Endothelial cell of umbilical vein (primary cell): ENCODE data around the gene SMC6. TPM values are rescaled to one million over a fixed set of nuclear protein-coding genes. Genes with fewer than 3 reads are reported as not detected.

Source experiments
- BruUV-seq: library from RNA; stranded (reverse); fragments of 400-500 nt; replicated peaks from 2 replicates; lab custom pipeline; 2021; lab: Mats Ljungman, UMichigan
- CTCF ChIA-PET: fragments of 300-600, 350-600 bp; sonication (Branson Sonifier 250); formaldehyde crosslinking; loops from one replicate; lab custom pipeline; 2021; ENCODE audit warnings: antibody characterized with exemption, inconsistent platforms; lab: Charles Lee
- POLR2A ChIA-PET: fragments of 300-600, 350-600 bp; sonication (Branson Sonifier 250); formaldehyde crosslinking; loops from one replicate; lab custom pipeline; 2021; ENCODE audit warnings: antibody characterized with exemption, inconsistent platforms; lab: Charles Lee
- DNase-seq: peaks from one replicate; pipeline ENCODE4 v3.0.0-alpha.2; 2011; ENCODE audit warnings: low read depth, low spot score
- FAIRE-seq: peaks from 2 replicates; lab custom pipeline; 2011; peaks lifted over from hg19 to GRCh38; lab: Jason Lieb, UNC
- H2AFZ ChIP-seq: 2 replicates; pipeline ENCODE4 v1.6.0; 2012; ENCODE audit warnings: low read depth, low read length, control low read depth, inconsistent platforms
- H3K27ac ChIP-seq: 2 replicates; pipeline ENCODE4 v1.5.1; 2011; ENCODE audit warnings: low read depth, mild to moderate bottlenecking, control low read depth, low read length, moderate library complexity; ENCODE audit not compliant: insufficient read depth
- H3K27me3 ChIP-seq, 2 experiments: 2 replicates each; pipeline versions ENCODE4 v1.6.0 to v1.6.1; 2011; ENCODE audit warnings: low read length in 2 of 2, mixed read lengths in 1 of 2; ENCODE audit not compliant: control insufficient read depth in 2 of 2, insufficient read depth in 2 of 2
- H3K36me3 ChIP-seq, 2 experiments: 2 replicates in 1 of 2; 3 replicates in 1 of 2; pipeline ENCODE4 v1.5.1; 2011; ENCODE audit warnings: low read length in 2 of 2, mild to moderate bottlenecking in 1 of 2, moderate library complexity in 1 of 2; ENCODE audit not compliant: control insufficient read depth in 2 of 2, insufficient read depth in 2 of 2; ENCODE audit errors: extremely low read depth in 1 of 2
- H3K4me1 ChIP-seq: 3 replicates; pipeline ENCODE4 v1.5.1; 2011; ENCODE audit warnings: mild to moderate bottlenecking, low read length; ENCODE audit not compliant: control insufficient read depth, insufficient read depth; ENCODE audit errors: extremely low read depth
- H3K4me2 ChIP-seq: 2 replicates; pipeline ENCODE4 v1.6.1; 2011; ENCODE audit warnings: low read length, control low read depth, mixed read lengths; ENCODE audit not compliant: insufficient read depth
- H3K4me3 ChIP-seq, 3 experiments: fragments of 200-600 bp in 1 of 3; sonication (generic), shearing (Covaris generic) in 1 of 3; replicated peaks in 1 of 3; 2 replicates each; pipeline ENCODE4 v1.5.1; 2011 to 2016; ENCODE audit warnings: control low read depth in 3 of 3, low read length in 3 of 3, mild to moderate bottlenecking in 2 of 3, inconsistent platforms in 1 of 3, low read depth in 1 of 3, moderate library complexity in 1 of 3; ENCODE audit not compliant: insufficient read depth in 1 of 3
- H3K79me2 ChIP-seq: 2 replicates; pipeline ENCODE4 v1.6.0; 2012; ENCODE audit warnings: low read length, inconsistent platforms; ENCODE audit not compliant: control insufficient read depth, insufficient read depth
- H3K9ac ChIP-seq: replicated peaks from 2 replicates; pipeline ENCODE3; 2011; ENCODE audit warnings: low read length, control low read depth; ENCODE audit not compliant: insufficient read depth; ENCODE audit errors: extremely low read depth
- H3K9me1 ChIP-seq: replicated peaks from 3 replicates; pipeline ENCODE4 v1.6.0; 2011; ENCODE audit warnings: mild to moderate bottlenecking, low read length; ENCODE audit not compliant: control insufficient read depth, insufficient read depth; ENCODE audit errors: extremely low read depth
- H3K9me3 ChIP-seq: replicated peaks from 2 replicates; pipeline ENCODE4 v1.5.1; 2012; ENCODE audit warnings: low read length, inconsistent platforms; ENCODE audit not compliant: control insufficient read depth, insufficient read depth
- H4K20me1 ChIP-seq: replicated peaks from 2 replicates; pipeline ENCODE3; 2011; ENCODE audit warnings: mild to moderate bottlenecking, low read length; ENCODE audit not compliant: control insufficient read depth, insufficient read depth; ENCODE audit errors: extremely low read depth
- CTCF ChIP-seq, 2 donors: IDR thresholded peaks; 1 replicate in 1 of 2; 2 replicates in 1 of 2; pipeline ENCODE4 v1.5.1; 2011; ENCODE audit warnings: low read length in 2 of 2, mild to moderate bottlenecking in 2 of 2, moderate library complexity in 2 of 2, control low read depth in 1 of 2, inconsistent platforms in 1 of 2, low read depth in 1 of 2; ENCODE audit not compliant: insufficient read depth in 1 of 2; ENCODE audit errors: extremely low read depth in 1 of 2
- EZH2 ChIP-seq: IDR thresholded peaks from 2 replicates; pipeline ENCODE4 v1.6.1; 2012; ENCODE audit warnings: borderline replicate concordance, low read depth, mild to moderate bottlenecking, moderate library complexity, low read length, inconsistent platforms; ENCODE audit not compliant: severe bottlenecking
- FOS ChIP-seq: IDR thresholded peaks from 2 replicates; pipeline ENCODE4 v1.6.1; 2011; ENCODE audit warnings: mild to moderate bottlenecking, low read length, moderate library complexity, borderline replicate concordance; ENCODE audit not compliant: insufficient read depth
- GATA2 ChIP-seq: IDR thresholded peaks from 2 replicates; pipeline ENCODE4 v1.7.0; 2011; ENCODE audit warnings: low read depth, mild to moderate bottlenecking, moderate library complexity, mixed read lengths, low read length; ENCODE audit not compliant: insufficient read length, insufficient read depth
- JUN ChIP-seq: IDR thresholded peaks from 2 replicates; pipeline ENCODE4 v1.6.1; 2011; ENCODE audit warnings: borderline replicate concordance, low read depth; ENCODE audit not compliant: insufficient read length, insufficient read depth
- MAX ChIP-seq: IDR thresholded peaks from 2 replicates; pipeline ENCODE4 v1.6.1; 2011; ENCODE audit not compliant: insufficient read depth, insufficient read length
- MYC ChIP-seq: IDR thresholded peaks from one replicate; pipeline ENCODE4 v1.6.1; 2011; ENCODE audit warnings: mild to moderate bottlenecking, low read depth, low read length
- POLR2A ChIP-seq: IDR thresholded peaks from 2 replicates; pipeline ENCODE4 v1.6.1; 2012; ENCODE audit warnings: low read depth, mild to moderate bottlenecking, control low read depth, low read length
- POLR2AphosphoS5 ChIP-seq: IDR thresholded peaks from 2 replicates; pipeline ENCODE4 v1.6.1; 2012; ENCODE audit warnings: low read depth, mild to moderate bottlenecking, control low read depth, low read length, moderate library complexity; ENCODE audit not compliant: insufficient read depth
- dilution Hi-C: fragments of 300-500 bp; cut with MboI; formaldehyde crosslinking; loops from one replicate; pipeline ENCODE4 v1.15.0; 2019; ENCODE audit warnings: low sequenced_read_pairs; ENCODE audit not compliant: extremely low pct_ligation_motif_present
- intact Hi-C: fragments of 100-400 bp; cut with micrococcal nuclease; formaldehyde crosslinking; loops from one replicate; pipeline ENCODE4 v1.10.0; 2022
- polyA plus RNA-seq, 4 experiments: library from polyadenylated mRNA; depleted of rRNA in 3 of 4; stranded (reverse) in 3 of 4; unstranded in 1 of 4; fragments of >200 nt; gene quantifications; 2 replicates each; pipeline versions ENCODE4 v1.2.1 to v1.2.3, GENCODE V29; 2011 to 2012; ENCODE audit warnings: missing spikeins in 1 of 4
- total RNA-seq: library from RNA; stranded (reverse); gene quantifications from 2 replicates; pipeline ENCODE4 v1.2.3, GENCODE V29; 2021

Gene SMC6
- total and polyA plus RNA-seq, 2 donors (not counting 3 experiments of a cell fraction or from before 2014, with no cell fraction given), result 7.7 to 38.3 TPM

DNA sequence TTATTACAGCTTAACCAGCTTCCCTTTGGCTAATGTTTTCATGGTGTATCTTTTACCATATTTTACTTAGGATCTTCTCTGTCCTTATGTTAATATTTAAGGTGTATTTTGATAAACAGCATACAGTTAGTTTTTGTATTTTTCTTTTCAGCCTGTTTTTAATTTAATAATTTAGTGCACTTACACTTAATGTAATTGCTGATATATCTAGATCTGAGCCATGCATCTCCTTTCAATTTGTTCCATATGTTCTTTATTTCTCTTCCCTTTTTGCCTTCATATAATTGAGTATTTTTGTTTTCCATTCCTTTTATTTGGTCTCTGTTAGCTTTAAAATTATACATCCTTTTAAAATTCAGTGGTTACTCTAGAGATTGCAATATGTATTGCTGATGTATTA, 78.8 kb downstream of the SMC6 start:
- no peak overlapping the region for H3K9ac ChIP-seq
- no peak overlapping the region for H3K4me2 ChIP-seq
- no peak overlapping the region for H3K4me3 ChIP-seq
- ChIA-PET POLR2A (no interaction called here), CTCF (interaction anchor here (0.7 to 8.4 kb wide), 4 partner anchors 8 to 85 kb away, joined by 3 to 296 read pairs (median 4); no protein-coding TSS in a partner anchor)
- BruUV-seq, result no TSS peak
- no peaks in the 10 kb centered on the region for H3K27me3 ChIP-seq
- H4K20me1 ChIP-seq, result no peaks in the 10 kb centered on the region
- H2AFZ ChIP-seq, result no peak overlapping the region
- peaks cover 5% of the 10 kb centered on the region for H3K4me1 ChIP-seq
- TF ChIP-seq CTCF (IDR thresholded peaks at IDR 0.05; ENCODE audit: extremely low read depth in 1 of 2, insufficient read depth in 1 of 2, low read depth in 1 of 2, low read length in 2 of 2), result no peak
- TF ChIP-seq MYC, result no peak
- no peak for TF ChIP-seq EZH2
- no peak for TF ChIP-seq POLR2AphosphoS5
- TF ChIP-seq POLR2A, result no peak
- TF ChIP-seq MAX, result no peak
- no peak for TF ChIP-seq GATA2
- no peak for TF ChIP-seq FOS
- TF ChIP-seq JUN, result no peak
- dilution Hi-C loops, result no loop called here
- H3K9me1 ChIP-seq, result no peaks in the 10 kb centered on the region
- no peak overlapping the region for H3K27ac ChIP-seq
- intact Hi-C loops, result no loop called here
- H3K9me3 ChIP-seq, result no peaks in the 10 kb centered on the region
- peaks cover 0 to 4% of the 10 kb centered on the region in 2 experiments for H3K36me3 ChIP-seq
- no peaks in the 10 kb centered on the region for H3K79me2 ChIP-seq
- FAIRE-seq (no peak), DNase-seq (no peak)
